ENCODE data around the gene MICALL2.

The MICALL2 gene

GRCh38 chr7:1449951-1450350 lies 9.3 kb downstream of the MICALL2 start:
- Histone ChIP-seq H3K9ac (no peak overlapping the region), H3K27me3 (ENCODE audit: insufficient read depth, low read depth) (peaks cover 50% of the 10 kb centered on the region), H3K4me2 (no peak overlapping the region), H3K36me3 (ENCODE audit: insufficient read depth) (no peaks in the 10 kb centered on the region), H2AFZ (ENCODE audit: low read depth) (no peak overlapping the region), H4K20me1 (ENCODE audit: insufficient read depth) (no peaks in the 10 kb centered on the region), H3K79me2 (ENCODE audit: insufficient read depth, low read depth) (no peaks in the 10 kb centered on the region), H3K4me3 (IDR thresholded peaks at IDR 0.05; ENCODE audit: insufficient read depth, low read depth, low read length) (no peak overlapping the region), H3K4me1 (ENCODE audit: low read depth, poor library complexity, severe bottlenecking) (no peaks in the 10 kb centered on the region), H3K27ac (no peak overlapping the region)
- TF ChIP-seq CTCF (conservative IDR thresholded peaks at IDR 0.05; ENCODE audit: low read depth, low read length) = no peak

- Histone ChIP-seq H3K36me3 (ENCODE audit: insufficient read depth) (no peaks in the 10 kb centered on the region), H2AFZ (ENCODE audit: low read depth) (no peak overlapping the region), H3K4me2 (no peak overlapping the region), H3K4me3 (IDR thresholded peaks at IDR 0.05; ENCODE audit: insufficient read depth, low read depth, low read length) (no peak overlapping the region), H3K79me2 (ENCODE audit: insufficient read depth, low read depth) (no peaks in the 10 kb centered on the region), H3K27me3 (ENCODE audit: insufficient read depth, low read depth) (peaks cover 46% of the 10 kb centered on the region), H4K20me1 (ENCODE audit: insufficient read depth) (no peaks in the 10 kb centered on the region), H3K27ac (no peak overlapping the region), H3K4me1 (ENCODE audit: low read depth, poor library complexity, severe bottlenecking) (no peaks in the 10 kb centered on the region), H3K9ac (no peak overlapping the region)
- TF ChIP-seq CTCF (conservative IDR thresholded peaks at IDR 0.05; ENCODE audit: low read depth, low read length) = no peak
Measured at GRCh38 chr7:1449501-1449900, 9.8 kb downstream of the MICALL2 start.

- no peak overlapping the region for H3K4me3 ChIP-seq (IDR thresholded peaks at IDR 0.05; ENCODE audit: insufficient read depth, low read depth, low read length)
- H4K20me1 ChIP-seq (ENCODE audit: insufficient read depth) = no peaks in the 10 kb centered on the region
- no peaks in the 10 kb centered on the region for H3K4me1 ChIP-seq (ENCODE audit: low read depth, poor library complexity, severe bottlenecking)
- no peak overlapping the region for H2AFZ ChIP-seq (ENCODE audit: low read depth)
- TF ChIP-seq CTCF (conservative IDR thresholded peaks at IDR 0.05; ENCODE audit: low read depth, low read length) = no peak
- no peak overlapping the region for H3K4me2 ChIP-seq
- H3K27me3 ChIP-seq (ENCODE audit: insufficient read depth, low read depth) = peaks cover 44% of the 10 kb centered on the region
- no peaks in the 10 kb centered on the region for H3K79me2 ChIP-seq (ENCODE audit: insufficient read depth, low read depth)
- H3K36me3 ChIP-seq (ENCODE audit: insufficient read depth) = no peaks in the 10 kb centered on the region
- H3K9ac ChIP-seq = no peak overlapping the region
- H3K27ac ChIP-seq = no peak overlapping the region
Measured at GRCh38 chr7:1448958-1449357, 10.3 kb downstream of the MICALL2 start.

- TF ChIP-seq CTCF (conservative IDR thresholded peaks at IDR 0.05; ENCODE audit: low read depth, low read length) = no peak
- no peaks in the 10 kb centered on the region for H3K4me1 ChIP-seq (ENCODE audit: low read depth, poor library complexity, severe bottlenecking)
- H3K27ac ChIP-seq = no peak overlapping the region
Measured at GRCh38 chr7:1447551-1448244, 11.6 kb downstream of the MICALL2 start.

More at GRCh38 chr7:1447551-1448244, 11.6 kb downstream of the MICALL2 start:
- Histone ChIP-seq H3K79me2 (ENCODE audit: insufficient read depth, low read depth) (no peaks in the 10 kb centered on the region), H2AFZ (ENCODE audit: low read depth) (no peak overlapping the region), H3K27me3 (ENCODE audit: insufficient read depth, low read depth) (peaks cover 35% of the 10 kb centered on the region), H3K36me3 (ENCODE audit: insufficient read depth) (no peaks in the 10 kb centered on the region), H3K4me2 (no peak overlapping the region), H3K4me3 (IDR thresholded peaks at IDR 0.05; ENCODE audit: insufficient read depth, low read depth, low read length) (no peak overlapping the region), H3K9ac (no peak overlapping the region), H4K20me1 (ENCODE audit: insufficient read depth) (no peaks in the 10 kb centered on the region)

All from KMS-11 (cell line).